Right atrium auricular region (tissue), 2 donors: ENCODE measurements around the gene OPTN. TPM values are rescaled to one million over a fixed set of nuclear protein-coding genes. Genes with fewer than 3 reads are reported as not detected.

ENCODE experiments used
- DNase-seq: peaks from one replicate; pipeline ENCODE4 v3.0.0-alpha.2; 2019; ENCODE audit warnings: low spot score
- H3K27ac ChIP-seq, 2 donors: fragments of 200-600 bp; sonication (generic); 1 replicate in 1 of 2; 2 replicates in 1 of 2; pipeline ENCODE4 v1.5.1; 2016 to 2019
- H3K27me3 ChIP-seq, 2 donors: fragments of 200-600 bp; sonication (generic); one replicate each; pipeline versions ENCODE4 v1.5.1 to v1.6.0; 2017 to 2019
- H3K36me3 ChIP-seq: fragments of 200-600 bp; sonication (generic); one replicate; pipeline ENCODE4 v1.5.1; 2016
- H3K4me1 ChIP-seq, 2 donors: fragments of 200-600 bp; sonication (generic); one replicate each; pipeline versions ENCODE4 v1.5.1 to v1.6.0; 2017 to 2019
- H3K4me3 ChIP-seq, 2 donors: fragments of 200-600 bp; sonication (generic); 1 replicate in 1 of 2; 2 replicates in 1 of 2; pipeline ENCODE4 v1.5.1; 2017 to 2019; ENCODE audit warnings: mild to moderate bottlenecking in 1 of 2, moderate library complexity in 1 of 2
- H3K9me3 ChIP-seq, 2 donors: fragments of 200-600 bp; sonication (generic); one replicate each; pipeline ENCODE4 v1.5.1; 2019
- CTCF ChIP-seq, 2 donors: fragments of 200-600 bp; sonication (generic); IDR thresholded peaks; one replicate each; pipeline ENCODE4 v1.5.1; 2019; ENCODE audit warnings: antibody characterized with exemption in 2 of 2
- total RNA-seq, 2 donors: library from RNA; depleted of rRNA; stranded (reverse); fragments of >200 nt; gene quantifications; one replicate each; pipeline ENCODE4 v1.1.0, GENCODE V29; 2016

The OPTN gene
- total RNA-seq, 2 donors from 2014 or later: 67.9 to 82.7 TPM

GRCh38 chr10:13182424-13182823 is 82.5 kb downstream of the OPTN start:
- no peak overlapping the region for H3K4me3 ChIP-seq
- TF ChIP-seq CTCF (IDR thresholded peaks at IDR 0.05): no peak
- no peaks in the 10 kb centered on the region for H3K9me3 ChIP-seq

GRCh38 chr10:13183625-13184024 is 83.7 kb downstream of the OPTN start:
- Histone ChIP-seq H3K36me3 (no peaks in the 10 kb centered on the region), H3K4me3 (no peak overlapping the region), H3K9me3 (no peaks in the 10 kb centered on the region), H3K4me1 (no peaks in the 10 kb centered on the region), H3K27me3 (no peaks in the 10 kb centered on the region), H3K27ac (no peak overlapping the region)
- DNase-seq: no peak
- TF ChIP-seq CTCF (IDR thresholded peaks at IDR 0.05): no peak

More at GRCh38 chr10:13182424-13182823, 82.5 kb downstream of the OPTN start:
- H3K36me3 ChIP-seq: no peaks in the 10 kb centered on the region
- H3K27me3 ChIP-seq: no peaks in the 10 kb centered on the region
- no peak overlapping the region for H3K27ac ChIP-seq
- DNase-seq: no peak
- no peaks in the 10 kb centered on the region for H3K4me1 ChIP-seq

GRCh38 chr10:13184276-13184675 is 84.3 kb downstream of the OPTN start:
- TF ChIP-seq CTCF (IDR thresholded peaks at IDR 0.05): no peak

GRCh38 chr10:13184730-13185514 is 85.0 kb downstream of the OPTN start:
- H3K36me3 ChIP-seq: no peaks in the 10 kb centered on the region
- H3K27ac ChIP-seq: no peak overlapping the region
- no peak for TF ChIP-seq CTCF (IDR thresholded peaks at IDR 0.05)
- no peaks in the 10 kb centered on the region for H3K27me3 ChIP-seq
- H3K9me3 ChIP-seq: no peaks in the 10 kb centered on the region
- no peak overlapping the region for H3K4me3 ChIP-seq
- DNase-seq: no peak
- no peaks in the 10 kb centered on the region for H3K4me1 ChIP-seq

More at GRCh38 chr10:13184276-13184675, 84.3 kb downstream of the OPTN start:
- H3K4me3 ChIP-seq: no peak overlapping the region
- no peaks in the 10 kb centered on the region for H3K9me3 ChIP-seq
- H3K36me3 ChIP-seq: no peaks in the 10 kb centered on the region
- no peaks in the 10 kb centered on the region for H3K27me3 ChIP-seq
- no peak for DNase-seq
- no peak overlapping the region for H3K27ac ChIP-seq
- no peaks in the 10 kb centered on the region for H3K4me1 ChIP-seq

- H3K9me3 ChIP-seq: no peaks in the 10 kb centered on the region
- no peak overlapping the region for H3K27ac ChIP-seq
- H3K36me3 ChIP-seq: no peaks in the 10 kb centered on the region
- no peaks in the 10 kb centered on the region for H3K27me3 ChIP-seq
- no peak for TF ChIP-seq CTCF (IDR thresholded peaks at IDR 0.05)
- no peak for DNase-seq
- H3K4me3 ChIP-seq: no peak overlapping the region
- H3K4me1 ChIP-seq: no peaks in the 10 kb centered on the region
These were observed 87.2 kb downstream of the OPTN start for GRCh38 chr10:13187135-13187534.

Other genes with a start within 250 kb of the OPTN start
- gene CCDC3, start 98.5 kb upstream of the OPTN start, total RNA-seq: 10 to 100 TPM; 10.0 to 14.9 TPM
- gene MCM10, start 61.4 kb downstream of the OPTN start, total RNA-seq: under 1 TPM in 1 of 2 donors, not detected in 1; 0.15 TPM
- not detected for gene UCMA, start 134.2 kb downstream of the OPTN start, total RNA-seq
- gene PHYH, start 199.9 kb downstream of the OPTN start, total RNA-seq: 10 to 100 TPM; 44.6 to 89.1 TPM
- 10 to 100 TPM; 20.7 to 22.8 TPM for gene SEPHS1, start 248.1 kb downstream of the OPTN start, total RNA-seq